Fibroblast of mammary gland (primary cell): ENCODE results near the gene TLL2.

Experiments used
- DNase-seq: peaks from one replicate; pipeline ENCODE4 v3.0.0-alpha.2; 2010; ENCODE audit warnings: low read depth
- H3K4me3 ChIP-seq: 2 replicates; pipeline ENCODE4 v1.5.1; 2011; ENCODE audit warnings: low read depth, mild to moderate bottlenecking, low read length, moderate library complexity; ENCODE audit not compliant: control insufficient read depth
- CTCF ChIP-seq: conservative IDR thresholded peaks from 2 replicates; pipeline ENCODE4 v1.5.1; 2011; ENCODE audit warnings: low read depth, low read length, inconsistent platforms; ENCODE audit not compliant: control insufficient read depth, insufficient read depth

The TLL2 gene

DNA sequence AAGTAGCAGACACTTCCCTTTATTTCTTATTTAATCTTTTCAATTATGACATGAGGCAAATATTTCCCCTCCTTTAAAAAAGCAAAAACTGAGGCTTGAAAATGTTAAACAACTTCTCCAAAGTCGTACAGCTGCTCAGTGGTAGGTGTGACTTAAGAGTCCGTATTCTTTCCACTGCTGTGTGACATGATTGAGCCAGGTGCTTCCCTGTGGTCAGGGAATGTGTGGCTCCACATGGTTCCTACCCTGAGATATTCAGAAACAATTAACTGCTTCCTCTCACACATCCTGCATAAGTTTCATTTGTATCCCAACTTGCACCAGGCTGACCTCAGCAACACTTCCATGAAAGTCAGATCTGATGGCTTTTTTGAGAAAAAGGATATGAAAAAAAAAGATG lies 168.5 kb downstream of the TLL2 start:
- DNase-seq, result no peak
- TF ChIP-seq CTCF, result no peak
- no peak overlapping the region for H3K4me3 ChIP-seq

DNA sequence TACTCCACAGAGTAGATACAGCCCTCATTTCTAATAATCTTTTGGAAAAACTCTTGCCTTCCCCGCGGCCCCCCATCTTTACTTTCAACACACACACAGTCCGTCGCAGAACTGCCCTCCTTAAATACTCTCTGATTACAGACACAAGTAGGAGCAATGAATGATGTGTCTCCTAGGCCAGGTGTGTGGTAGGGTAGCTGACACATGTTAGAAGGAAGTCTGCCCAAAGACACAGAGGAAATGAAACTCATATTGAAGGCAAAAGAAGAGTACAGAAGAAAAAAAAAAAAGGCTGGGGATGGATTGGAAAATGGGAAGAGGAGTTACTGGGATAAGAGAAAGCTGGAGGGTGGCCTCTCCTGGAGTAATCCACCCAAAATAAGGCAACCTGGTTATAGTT lies 169.5 kb downstream of the TLL2 start:
- no peak overlapping the region for H3K4me3 ChIP-seq
- no peak for DNase-seq
- no peak for TF ChIP-seq CTCF

DNA sequence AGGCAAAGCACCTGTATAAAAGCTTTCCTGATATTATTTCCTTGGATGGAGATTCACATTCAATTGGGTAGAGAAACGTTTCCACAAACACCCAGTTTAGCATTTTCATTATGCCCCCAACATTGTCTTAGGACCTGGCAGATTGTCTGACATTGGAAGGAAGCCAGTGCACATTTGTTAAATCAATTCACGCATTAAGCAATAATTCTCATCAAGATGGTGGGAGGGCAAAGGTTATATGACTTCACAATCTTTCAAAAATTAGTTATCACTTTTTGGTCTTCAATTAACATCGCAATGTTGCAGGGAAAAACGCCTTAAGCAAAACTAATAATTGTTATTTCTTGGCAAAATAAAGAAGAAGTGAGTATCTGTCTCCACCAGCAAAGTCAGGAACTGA lies 171.3 kb downstream of the TLL2 start:
- TF ChIP-seq CTCF, result no peak
- no peak overlapping the region for H3K4me3 ChIP-seq
- DNase-seq, result no peak

DNA sequence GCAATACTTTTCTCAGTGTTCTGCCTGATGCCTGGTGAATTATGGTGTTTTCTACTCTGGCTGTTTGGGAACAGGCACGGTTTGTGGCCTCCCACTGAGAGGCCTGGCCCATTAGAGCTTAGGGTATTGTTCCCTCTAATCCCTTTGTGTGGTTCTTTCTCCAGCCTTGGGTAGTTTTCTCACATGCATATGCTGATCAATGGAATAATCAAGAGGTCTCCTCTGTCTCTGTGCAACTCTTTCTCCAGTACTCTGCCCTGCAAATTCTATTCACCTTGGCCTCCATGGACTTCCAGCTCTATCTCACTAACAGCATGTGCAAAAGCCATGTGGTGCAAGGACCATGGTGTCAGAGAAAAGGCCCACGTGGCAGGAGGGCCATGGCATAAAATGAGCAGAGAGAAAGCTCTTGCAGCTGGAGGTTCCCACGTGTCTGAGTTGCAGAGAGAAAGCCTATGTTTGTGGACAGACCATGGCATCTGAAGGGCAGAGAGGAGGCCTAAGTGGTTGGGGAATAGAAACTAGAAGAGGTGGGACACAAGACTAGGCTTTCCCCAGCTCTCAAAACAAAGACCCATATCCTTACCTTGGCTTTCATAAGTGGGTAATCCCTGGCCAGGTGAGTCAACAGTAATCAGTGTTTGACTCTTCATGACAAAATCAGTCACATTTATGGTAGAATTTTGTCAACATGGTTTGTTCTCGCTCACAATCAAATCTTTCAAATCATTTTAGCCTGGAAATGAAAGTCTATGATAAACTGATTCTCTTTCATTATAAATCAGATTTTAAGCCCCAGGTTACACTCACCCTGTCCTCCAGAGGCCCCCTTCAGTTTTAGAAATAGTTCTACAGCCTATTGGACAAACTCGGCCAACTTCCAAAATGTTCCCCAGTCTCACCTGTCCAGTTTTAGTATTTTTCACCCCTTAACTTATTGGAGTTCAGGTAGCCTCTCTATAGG lies 172.2 kb downstream of the TLL2 start:
- no peak overlapping the region for H3K4me3 ChIP-seq
- DNase-seq, result no peak
- no peak for TF ChIP-seq CTCF

DNA sequence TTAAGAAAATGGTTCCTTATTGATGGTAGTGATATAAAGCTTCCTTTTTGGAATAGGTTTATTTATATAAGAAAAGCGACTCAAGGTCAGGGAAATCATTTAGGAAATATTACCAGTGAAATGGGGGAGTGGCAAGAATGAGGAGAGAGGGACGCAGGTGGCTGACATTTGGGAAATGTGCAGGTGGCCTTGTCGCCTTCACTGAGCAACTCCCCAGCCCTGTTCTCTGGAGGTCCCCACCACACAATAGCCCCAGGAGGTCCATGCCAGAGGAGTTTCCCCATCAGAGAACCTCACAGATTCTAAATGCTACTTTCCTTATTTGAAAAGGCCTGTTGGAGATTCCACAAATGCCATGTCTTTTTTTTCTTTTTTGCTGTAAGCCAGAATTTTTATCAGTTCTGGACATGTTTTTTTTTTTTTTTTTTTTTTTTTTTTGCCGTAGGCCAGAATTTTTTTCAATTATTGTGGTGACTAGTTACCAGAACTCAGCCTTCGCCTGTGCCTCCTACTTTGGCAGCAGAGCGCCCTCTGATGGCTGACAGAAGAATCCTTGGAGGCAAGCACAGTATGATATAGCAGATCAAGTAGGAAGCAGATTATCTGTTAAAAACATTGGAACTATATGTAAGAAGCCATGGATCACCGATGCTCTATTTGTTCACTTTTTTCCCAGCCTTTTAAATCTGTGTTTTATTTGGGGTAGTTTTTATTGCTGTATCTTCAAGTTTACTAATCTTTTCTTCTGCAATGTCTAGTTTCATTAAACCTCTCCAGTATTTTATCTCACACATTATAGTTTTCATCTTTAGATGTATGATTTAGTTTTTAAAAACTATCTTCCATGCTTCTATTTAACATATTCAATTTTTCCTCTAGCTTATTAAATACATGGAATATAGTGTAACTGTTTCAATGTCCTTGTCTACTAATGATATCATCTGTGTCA lies 173.5 kb downstream of the TLL2 start:
- H3K4me3 ChIP-seq, result no peak overlapping the region
- peak; percentile 67 for DNase-seq
- TF ChIP-seq CTCF, result peak; percentile 78

GRCh38 chr10:96339383-96339782 lies 174.3 kb downstream of the TLL2 start:
- no peak for TF ChIP-seq CTCF
- no peak overlapping the region for H3K4me3 ChIP-seq
- no peak for DNase-seq
